NOMO-1 treated with DMSO at 0.1 percent for 48 hours (cell line): ENCODE results near the gene MYBPH.

Experiments used
- DNase-seq: peaks from one replicate; lab custom pipeline; 2025; ENCODE audit not compliant: unreplicated experiment; lab: John Stamatoyannopoulos, UW

The MYBPH gene, protein sequence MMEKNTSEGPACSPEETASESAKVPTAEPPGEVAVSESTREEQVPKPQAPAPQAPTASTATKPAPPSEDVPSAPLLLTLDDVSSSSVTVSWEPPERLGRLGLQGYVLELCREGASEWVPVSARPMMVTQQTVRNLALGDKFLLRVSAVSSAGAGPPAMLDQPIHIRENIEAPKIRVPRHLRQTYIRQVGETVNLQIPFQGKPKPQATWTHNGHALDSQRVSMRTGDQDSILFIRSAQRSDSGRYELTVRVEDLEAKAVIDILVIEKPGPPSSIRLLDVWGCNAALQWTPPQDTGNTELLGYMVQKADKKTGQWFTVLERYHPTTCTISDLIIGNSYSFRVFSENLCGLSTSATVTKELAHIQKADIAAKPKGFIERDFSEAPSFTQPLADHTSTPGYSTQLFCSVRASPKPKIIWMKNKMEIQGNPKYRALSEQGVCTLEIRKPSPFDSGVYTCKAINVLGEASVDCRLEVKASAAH

DNA sequence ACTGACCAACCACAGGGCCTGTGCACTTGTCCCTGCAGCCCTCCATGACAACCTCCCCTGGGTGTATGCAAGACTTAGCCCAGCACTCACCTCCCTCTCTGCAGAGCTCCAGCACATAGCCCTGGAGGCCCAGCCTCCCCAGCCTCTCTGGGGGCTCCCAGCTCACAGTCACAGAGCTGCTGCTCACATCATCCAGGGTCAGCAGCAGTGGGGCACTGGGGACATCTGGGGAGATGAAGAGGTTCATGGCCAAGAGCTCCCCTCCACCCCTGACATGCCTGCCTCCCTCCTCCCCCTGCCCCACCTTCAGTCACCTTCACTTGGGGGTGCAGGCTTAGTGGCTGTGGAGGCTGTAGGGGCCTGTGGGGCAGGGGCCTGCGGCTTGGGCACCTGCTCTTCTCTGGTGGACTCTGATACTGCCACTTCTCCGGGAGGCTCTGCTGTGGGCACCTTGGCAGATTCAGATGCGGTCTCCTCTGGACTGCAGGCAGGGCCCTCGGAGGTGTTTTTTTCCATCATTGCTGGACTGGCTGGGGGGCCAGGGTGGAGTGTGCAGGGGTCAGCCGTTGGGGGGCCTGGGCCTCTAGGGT, at the start of gene MYBPH:
TSS of gene MYBPH (minus strand) at position 590 of the 590 bp plus-strand sequence. CDS start at position 519, 71 bp downstream.
- no peak for DNase-seq

DNA sequence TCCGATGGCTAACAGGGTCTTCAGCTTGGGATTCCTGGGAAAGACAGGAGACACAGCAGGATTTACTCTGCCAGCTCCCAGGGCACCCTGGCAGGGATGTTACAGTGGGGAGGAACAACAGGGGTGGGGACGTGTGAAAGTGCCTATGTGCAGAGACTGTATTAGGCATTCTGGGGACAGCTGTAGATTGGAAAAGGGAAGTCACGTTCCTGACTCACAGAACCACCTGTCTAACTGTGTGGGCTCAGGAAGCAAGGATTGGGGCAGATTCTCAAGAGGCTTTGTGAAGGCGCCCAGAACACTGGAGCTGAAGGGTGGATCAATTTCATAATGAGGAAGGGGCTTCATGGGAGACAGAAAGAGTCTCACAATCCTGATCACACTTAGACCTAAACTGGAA, 49.4 kb upstream of the MYBPH start:
- peak; percentile 2 for DNase-seq

DNA sequence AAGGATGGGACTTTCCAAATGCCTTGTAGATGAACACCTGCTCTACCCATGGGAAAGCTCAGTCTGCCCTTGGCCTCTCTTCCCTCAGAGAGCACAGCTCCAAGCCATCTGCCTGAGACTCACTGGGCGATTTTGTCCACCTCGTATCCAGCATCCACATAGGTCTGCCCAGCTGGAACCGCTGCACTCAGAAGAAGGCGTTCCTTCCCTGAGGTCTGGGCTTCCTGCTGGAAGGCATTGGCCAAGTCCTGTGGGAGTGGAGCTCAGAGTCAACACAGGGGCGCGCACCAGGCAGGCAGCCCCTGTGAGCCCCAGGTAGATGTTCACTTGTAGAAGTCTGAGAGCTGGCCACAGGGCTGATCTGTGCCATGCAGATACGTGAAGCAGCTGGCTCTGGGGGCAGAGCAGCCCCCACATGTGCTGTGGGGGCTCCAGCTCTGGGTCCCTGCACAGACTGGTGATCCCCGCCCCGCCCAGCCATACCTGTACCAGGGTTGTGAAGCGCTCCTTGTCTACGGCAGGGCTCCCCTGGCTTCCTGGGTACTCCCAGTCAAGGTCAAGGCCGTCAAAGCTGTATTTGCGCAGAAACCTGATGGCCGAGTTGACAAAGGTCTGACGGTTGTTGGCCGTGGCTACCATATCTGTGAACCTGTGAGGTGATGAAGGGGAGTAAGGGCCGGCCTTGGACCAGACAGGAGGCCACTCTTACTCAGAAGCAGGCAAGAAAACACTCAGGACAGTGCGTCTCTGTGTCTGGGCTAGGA, 47.6 kb upstream of the MYBPH start:
- no peak for DNase-seq

DNA sequence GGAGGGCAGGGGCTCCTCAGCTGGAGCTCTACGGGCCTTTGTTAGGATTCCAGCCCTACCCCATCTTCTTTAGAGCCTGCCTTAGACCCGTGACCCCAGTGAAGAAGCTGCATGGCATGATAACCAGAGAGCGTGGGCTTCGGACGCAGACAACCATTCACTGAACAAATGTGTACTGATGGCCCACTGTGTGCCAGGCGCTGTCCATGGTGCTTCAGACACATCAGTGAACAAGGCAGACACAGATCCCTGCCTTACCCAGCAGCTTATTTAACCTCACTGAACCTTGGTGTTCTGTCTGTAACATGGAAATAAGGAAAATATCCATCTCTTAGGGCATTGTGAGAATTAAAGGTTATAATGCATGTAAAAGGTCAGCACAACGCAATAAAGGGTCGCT, 44.3 kb upstream of the MYBPH start:
- DNase-seq, result no peak

DNA sequence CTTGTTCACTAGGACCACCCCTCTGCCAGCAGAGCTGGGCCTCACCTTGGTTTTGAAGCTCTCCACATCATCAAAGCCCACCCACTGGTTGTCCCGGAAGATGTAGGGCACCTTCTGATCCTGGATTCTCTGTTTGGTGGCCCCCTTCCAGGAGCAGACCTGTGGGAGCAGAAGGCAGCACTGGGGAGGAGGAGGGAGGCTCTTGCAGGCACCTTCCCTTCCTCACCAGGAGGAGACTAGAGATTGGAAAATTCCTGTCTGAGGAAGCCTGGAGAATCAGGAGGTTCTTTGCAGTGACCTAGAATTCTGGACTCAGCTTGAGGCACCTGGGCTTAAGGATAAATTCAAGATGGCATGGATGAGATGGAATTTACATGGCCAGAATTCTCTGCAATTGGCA, 43.5 kb upstream of the MYBPH start:
- DNase-seq, result no peak

DNA sequence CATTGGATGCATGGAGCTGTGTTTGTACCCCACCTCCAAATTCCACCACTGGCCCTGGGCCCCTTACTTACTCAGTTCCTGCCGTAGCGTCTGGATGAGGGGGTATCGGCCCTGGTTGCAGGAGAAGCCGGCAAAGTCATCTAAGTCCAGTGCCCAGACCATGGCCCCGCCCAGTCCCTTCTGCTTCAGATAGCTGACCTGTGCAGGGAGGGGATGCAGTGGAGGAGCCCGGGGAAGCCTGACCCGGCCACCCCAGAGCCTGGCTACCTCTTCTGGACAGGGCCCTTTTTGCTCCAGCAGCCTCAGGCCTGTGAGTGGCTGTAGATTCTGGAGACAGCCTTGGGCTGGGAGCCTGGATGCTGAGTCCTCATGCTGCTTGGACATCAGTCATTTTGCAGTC, 42.0 kb upstream of the MYBPH start:
- no peak for DNase-seq

DNA sequence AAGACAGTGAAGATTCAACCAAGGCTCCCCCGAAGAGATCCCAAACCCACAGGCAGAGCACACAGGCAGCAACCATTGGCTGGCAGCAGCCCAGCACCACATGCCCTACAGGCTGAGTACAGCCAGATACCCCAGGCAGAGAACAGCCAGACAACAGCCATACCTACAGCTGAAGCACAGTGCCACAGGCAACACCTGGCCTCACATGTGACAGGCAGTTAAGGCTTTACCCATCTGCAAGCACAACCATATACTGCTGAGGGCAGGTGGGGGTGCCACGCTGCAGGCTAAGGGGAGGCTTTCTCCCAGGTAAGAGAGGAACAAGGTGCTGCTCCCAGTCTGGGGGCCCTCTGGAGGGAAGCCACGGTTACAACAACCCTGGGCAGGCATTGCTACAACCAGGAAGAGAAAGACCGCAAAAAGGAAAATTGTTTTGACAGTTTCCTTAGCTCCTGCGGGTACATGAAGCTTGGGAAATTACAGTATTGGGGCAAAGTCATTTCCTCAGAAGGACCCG, 41.6 kb upstream of the MYBPH start:
- DNase-seq, result peak; percentile 31

DNA sequence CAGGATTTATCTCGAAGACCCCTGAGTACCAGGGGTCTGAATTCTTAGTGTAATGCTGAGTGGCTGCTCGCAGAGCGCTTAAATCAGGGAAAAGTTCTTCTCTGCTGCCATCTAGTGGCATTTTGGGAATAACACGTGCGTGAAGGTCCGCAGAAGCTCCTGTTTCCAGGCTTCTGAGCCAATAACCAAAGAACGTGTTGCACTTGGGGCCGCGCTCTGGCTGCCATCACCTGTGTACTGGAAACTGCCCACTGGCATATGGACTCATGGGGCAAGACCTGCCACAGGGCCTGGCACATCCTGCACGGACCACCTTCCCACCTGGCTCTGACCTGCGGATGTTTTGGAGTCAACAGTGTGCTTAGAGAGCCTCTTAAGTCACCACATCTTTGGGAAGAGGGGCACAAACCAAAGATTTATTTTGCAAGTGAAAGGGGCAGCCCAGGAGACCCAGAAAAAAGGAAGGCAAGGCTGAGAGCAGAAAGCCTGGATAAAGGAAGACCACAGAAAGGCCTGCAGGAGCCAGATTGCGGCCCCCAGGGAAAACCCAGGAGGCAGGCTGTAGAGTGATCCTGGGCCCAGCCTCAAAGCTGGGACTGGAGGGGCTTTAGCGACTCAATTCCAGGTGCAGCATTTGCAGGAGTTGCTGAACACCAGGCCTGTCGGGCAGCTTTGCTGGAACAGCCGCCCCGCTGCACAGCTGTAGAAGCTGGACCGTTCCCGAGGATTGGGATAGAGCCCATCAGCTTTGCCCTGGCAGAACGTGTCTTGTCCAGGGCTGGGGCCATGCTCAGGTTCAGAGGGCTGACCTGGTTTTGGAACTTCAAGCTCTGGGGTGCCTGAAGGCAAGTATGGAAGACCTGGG, 40.9 kb upstream of the MYBPH start:
- DNase-seq, result peak; percentile 65

DNA sequence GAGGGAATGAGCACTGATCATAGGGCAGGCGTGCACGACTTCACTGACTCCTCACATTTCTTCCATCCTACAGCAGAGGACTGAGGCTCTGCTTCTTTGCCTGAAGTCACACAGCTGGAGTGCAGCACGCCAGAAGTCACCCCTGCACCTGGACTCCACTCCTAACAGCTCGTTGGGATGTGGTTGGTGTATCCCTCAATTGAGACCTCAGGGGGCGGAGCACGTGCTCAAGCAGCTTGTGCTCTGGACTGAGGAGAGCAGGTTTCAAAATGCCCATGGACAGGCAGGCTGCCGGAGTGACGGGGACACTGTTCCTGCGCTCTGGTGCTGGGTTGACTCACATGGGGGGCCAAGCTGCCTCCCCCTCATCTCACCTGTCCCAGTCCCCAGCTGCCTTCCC, 39.9 kb upstream of the MYBPH start:
- DNase-seq, result no peak

DNA sequence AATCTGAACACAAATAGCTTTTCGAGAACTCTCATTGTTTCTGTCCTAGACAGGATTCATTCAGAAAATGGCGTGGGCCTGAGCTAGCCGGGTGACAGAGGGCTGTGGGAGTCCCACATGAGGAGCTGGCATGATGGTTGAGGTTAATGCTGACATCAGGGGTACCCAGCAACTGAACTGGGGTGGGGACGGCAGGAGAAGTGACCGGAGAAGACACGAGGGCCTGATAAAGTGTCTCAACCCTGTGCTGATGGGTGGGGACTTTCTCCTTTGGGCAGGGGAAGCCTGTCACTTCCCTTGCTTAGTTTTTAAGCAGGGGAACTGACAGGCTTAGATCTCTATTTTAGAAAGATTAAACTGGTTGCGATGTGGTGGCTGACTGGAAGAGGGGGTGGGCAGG, 39.2 kb upstream of the MYBPH start:
- peak; percentile 40 for DNase-seq

DNA sequence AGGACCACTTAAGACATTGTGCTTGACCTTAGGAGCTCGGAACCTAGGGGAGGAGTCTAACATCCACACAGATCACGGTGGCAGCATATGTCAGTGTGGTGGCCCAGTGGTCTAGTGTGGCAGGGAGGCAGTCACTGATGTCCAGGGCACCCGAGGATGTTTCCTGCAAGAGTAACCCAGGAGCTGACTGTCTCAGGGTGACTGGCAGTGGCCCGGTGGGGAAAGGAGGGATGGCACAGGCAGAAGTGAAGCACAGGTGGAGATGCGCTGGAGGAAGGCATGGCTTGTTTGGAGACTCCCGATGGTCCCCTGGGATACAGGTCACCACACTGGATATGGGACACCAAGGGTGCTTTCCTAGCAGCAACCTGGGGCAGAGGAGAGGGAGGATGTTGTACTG, 37.5 kb upstream of the MYBPH start:
- no peak for DNase-seq

DNA sequence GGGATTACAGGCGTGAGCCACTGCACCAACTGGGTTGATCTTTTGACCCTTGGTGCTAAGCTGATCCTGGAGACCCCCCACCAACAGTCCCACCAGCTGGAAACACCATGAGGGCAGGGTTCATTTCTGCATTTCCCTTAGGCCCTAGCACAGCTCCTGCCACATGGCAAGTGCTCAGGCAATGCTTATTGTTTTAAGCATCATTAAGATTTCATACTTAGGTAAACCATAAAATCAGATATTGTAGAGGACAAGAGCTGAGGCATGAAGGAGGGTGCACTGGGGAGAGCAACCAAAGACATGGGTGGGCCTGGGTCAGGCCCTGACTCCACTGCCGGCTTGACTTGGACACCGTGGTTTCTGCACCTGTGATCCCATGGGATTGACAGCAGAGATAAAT, 36.2 kb upstream of the MYBPH start:
- no peak for DNase-seq

DNA sequence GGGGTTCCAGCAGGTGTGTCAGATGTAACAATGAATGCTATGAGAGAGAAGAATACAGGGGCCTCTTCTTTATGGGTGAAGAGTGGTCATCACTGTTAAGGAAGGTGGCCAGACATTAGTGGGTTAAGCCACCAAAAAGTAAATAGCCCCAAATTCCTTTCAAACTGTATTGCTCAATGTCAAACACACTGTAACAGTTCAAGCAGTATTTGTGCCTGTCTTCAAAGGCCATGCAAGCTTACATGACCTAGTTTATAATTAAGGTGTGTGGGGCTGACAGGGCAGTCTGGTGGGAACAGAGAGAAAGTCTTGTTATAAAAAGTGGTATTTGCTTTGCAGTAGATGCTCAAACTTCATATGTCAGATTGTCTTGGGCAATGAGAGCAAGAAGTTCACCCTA, 35.4 kb upstream of the MYBPH start:
- no peak for DNase-seq

DNA sequence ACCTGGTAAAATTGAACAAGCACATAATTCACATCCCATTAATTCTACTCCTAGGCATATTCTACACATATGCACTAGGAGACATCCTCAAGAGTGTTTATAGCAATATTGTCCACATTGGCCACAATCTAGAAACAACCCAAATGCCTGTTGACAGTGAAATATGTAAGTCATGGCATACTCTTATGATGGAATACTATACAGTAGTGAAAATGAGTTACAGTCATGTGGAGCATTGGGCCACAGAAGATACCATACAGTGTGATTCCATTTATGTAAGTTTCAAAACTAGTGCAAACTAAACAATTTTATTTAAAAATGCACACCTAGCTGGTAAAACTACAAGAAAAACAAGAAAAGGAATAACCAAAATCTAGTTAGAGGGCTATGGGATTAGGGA, 34.7 kb upstream of the MYBPH start:
- no peak for DNase-seq

DNA sequence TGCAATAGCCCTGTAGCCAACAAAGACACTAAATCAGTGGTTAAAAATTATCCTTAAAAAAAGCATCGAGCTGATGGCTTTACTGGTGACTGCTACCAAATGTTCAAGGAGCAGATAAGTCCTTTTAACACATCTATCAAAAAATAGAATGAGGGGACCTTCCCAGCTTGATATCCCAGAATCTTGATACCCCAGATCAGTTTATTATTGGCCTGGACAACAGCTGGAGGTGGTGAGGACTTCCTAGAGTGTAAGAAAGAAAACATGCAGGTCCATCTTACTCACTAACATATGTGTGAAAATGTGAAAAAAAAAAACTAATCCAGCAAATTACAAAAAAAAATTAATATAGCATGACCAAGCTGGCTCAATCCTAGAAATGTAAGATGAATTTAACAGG, 32.6 kb upstream of the MYBPH start:
- no peak for DNase-seq

DNA sequence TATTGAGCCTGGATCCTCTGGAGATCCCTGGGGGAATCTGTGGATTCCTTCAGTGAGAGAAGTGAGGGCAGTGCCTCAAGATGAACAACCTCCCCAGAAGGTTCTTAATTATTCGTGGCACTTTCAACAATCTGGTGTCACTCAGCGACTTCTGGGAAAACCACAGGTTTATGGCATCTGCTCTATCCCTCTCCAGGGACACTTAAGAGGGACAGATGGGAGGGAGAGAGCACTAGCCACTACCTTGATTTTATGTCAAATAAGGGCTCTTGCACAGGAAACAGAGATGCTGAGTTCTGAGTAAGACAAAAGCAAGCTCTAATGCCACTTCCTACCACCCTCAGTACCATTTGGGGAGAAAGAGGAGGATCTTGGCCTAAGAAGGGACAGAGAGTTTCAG, 32.1 kb upstream of the MYBPH start:
- DNase-seq, result no peak

DNA sequence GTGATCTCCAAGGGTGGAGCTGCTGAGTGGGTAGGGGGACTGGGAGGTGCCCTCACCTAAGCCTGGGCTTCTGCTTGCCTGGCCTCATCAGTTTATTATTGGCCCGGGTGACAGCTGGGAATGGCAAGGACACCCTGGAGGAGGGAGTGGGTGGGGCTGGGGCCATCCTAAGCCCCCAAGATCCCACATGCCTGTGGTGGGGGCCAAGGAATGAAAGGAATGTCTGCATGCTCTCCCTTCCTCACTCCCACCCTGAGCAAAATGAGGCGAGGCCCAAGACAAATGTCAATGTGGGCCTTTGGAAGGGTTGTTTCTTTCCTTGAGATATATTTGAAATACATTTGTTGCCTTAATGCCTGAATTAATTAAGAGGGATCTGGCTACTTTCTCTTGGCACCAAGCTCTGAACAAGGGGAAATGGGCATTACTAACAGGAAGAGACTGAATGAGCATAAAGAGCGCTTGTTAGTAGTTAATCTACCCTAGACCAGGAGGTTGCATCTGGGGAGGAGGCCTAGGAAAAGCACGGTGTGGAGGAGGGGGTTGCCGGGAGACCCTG, 30.6 kb upstream of the MYBPH start:
- no peak for DNase-seq

DNA sequence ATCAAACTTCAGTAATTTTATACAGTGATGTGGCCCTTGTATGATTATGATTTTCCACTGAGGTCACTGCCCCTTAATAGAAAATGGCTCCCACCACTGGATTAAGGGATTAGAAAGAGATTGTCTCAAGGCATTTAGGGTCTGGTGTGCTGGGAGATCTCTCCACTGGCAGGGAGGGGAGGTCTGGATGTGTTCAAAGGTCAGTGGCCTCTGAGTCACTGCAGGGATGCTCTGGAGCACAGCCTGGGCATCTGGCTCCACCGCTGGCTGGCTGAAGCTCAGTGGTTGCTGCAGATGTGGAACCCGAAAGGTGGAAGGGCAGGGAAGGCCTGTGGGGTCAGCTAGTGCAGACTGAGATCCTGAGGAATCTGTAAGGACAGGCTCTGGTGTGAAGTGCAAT, 29.1 kb upstream of the MYBPH start:
- no peak for DNase-seq

DNA sequence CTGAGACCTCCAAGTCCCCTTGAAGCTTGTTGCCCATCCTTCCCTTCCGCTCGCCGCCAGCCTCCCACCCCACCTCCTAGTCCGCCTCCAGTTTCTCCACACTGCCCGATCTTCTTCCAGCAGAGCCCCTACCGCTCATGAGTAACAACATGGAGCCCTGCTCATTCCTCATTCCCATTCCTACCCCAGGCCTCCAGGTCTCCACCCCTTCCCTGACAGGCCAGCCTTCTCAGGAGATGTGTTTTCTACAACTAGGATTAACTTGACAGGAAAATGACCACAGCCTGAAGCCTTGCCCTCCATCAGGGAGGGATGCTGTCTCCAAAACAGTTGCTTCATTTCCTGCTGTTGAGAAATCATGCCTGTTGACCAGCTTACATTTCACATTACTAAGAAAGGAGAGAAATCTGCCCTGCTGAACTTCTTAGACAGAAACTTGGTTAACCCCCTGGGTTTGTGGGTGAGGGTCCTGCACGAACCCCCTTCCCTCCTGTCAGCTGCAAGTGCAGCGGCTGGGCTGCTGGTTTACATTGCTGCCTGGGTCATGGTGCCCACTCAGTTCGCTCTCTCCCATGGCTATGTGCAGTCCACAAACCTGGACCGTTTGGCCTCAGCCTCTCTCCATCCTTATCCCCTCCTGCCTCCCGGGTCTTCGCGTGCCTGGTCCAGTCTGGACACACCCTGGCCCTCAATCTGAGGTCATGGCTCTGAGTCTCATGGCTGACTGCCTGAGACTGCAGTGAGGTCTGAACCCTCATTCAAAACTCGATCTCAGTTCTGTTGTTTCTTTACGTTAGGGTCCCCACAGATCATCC, 27.0 kb upstream of the MYBPH start:
- DNase-seq, result peak; percentile 75
